HG02840 (cell line): ENCODE results near the gene NFATC2.

Experiments
- ATAC-seq: cut with Tn5 transposase; IDR thresholded peaks from one replicate; pipeline ENCODE4 v1.9.1; 2021; ENCODE audit warnings: mild to moderate bottlenecking, moderate library complexity, moderate number of reproducible peaks; ENCODE audit not compliant: unreplicated experiment, low FRiP score

The NFATC2 gene

GRCh38 chr20:51523276-51524013, 19.1 kb downstream of the NFATC2 start:
- ATAC-seq = no peak

GRCh38 chr20:51522207-51522606, 20.3 kb downstream of the NFATC2 start:
- no peak for ATAC-seq

DNA sequence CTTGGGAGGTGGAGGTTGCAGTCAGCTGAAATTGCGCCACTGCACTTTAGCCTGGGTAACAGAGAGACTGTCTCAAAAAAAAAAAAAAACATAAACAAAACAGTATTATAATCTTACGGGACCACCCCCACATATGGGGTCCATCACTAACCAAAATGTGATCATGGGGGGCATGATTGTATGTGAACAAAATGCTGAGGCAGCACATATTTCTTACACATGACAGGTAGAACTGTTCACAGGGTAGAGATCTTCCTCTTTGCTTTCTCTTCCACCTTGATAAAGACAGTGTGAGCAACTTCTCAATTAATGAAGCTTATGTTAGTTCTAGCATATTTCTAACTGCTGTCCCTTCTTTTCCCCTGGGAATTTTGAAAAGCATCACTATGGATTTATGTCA, 24.7 kb downstream of the NFATC2 start:
- no peak for ATAC-seq

DNA sequence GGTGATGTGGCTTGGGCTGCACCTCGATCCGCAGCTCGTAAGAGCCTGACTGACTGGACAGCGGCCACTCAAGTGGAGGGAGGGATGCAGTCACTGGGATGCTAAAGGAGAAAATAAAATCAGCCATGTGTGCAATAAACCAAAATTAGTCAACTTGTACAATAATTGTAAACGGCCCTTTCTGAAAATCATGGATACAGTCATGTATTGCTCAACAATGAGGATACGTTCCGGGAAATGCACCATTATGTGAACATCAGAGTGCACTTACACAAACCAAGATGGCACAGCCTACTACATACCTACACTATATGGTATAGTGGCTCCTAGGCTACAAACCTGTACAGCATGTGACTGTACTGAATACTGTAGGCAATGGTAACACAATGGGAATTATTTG, 25.7 kb downstream of the NFATC2 start:
- no peak for ATAC-seq

GRCh38 chr20:51514836-51515235, 27.7 kb downstream of the NFATC2 start:
- no peak for ATAC-seq

GRCh38 chr20:51514249-51514648, 28.3 kb downstream of the NFATC2 start:
- no peak for ATAC-seq

DNA sequence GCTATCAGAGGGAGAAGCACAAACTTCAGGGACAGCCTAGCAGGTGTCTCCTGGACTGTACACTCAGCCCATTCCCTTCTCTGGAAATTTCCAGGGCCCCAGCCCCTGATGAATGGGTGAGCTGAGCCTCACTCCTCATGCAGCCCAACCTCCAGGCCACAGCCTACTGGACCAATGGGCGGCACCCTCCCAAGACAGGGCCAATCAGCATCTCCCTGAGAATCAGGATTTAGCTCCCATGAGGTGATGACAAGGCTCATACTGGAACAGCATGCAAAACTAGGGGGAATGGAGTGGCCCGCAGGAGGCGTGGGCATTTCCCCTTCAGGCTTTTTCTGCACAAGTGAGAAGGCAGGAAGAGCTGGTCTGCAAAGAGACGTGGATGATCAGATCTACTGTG, 29.0 kb downstream of the NFATC2 start:
- no peak for ATAC-seq

DNA sequence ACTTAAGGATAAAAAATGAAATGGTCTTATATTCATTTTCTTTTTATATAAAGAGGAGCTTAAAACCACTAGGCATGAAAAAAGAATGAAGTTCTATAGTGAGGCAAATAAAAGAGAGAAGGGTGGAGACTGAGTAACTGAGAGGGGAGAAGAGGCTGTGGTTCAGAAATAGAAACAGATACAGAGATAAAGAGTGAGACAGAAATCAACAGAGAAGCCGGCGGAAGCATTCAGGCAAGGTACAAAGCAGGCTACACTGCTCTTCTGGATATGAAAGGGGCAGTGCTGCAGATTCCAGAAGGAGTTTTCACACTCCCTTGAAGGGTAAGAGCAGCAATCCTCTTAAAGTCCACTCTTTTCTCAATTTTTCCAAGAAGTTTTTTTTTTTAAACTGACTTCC, 29.9 kb downstream of the NFATC2 start:
- ATAC-seq = no peak

GRCh38 chr20:51511861-51512619, 30.5 kb downstream of the NFATC2 start:
- ATAC-seq = no peak

GRCh38 chr20:51510936-51511605, 31.4 kb downstream of the NFATC2 start:
- no peak for ATAC-seq

DNA sequence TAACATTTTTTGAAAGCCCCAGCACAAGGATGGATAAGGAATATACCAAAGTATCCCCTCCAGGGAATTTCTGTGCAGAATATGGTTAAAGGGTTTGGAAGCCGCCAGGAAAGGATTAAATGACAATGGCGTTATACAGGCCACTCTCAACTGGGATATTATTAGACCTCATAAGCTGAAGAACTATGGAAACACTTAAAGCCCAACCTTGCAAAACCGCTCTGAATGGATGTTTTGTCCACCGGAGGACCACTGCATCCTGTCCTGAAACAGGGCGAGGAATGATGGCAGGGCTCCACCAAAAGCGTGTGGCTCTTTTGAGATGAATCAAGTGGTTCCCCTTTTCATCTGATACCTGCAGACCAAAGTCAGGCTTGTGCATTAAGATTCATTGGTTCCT, 32.4 kb downstream of the NFATC2 start:
- ATAC-seq = no peak

DNA sequence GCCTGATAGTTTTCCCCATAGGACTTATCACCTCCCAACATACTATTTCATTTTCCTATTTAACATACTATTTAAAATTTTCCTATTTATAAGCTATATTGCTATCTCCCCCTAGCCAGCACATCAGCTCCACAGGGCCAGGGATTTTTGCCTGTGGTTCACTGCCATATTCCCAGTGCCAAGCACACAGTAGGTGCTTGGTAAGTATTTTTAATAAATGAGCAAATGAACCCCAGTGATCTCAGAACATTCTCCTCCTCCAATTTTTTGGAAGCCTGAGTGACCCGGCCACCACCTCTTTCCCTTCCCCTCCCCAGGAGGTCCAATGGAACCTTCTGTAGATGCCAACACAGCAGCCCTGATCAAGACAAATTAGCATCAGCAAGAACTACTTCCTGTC, 33.3 kb downstream of the NFATC2 start:
- no peak for ATAC-seq

DNA sequence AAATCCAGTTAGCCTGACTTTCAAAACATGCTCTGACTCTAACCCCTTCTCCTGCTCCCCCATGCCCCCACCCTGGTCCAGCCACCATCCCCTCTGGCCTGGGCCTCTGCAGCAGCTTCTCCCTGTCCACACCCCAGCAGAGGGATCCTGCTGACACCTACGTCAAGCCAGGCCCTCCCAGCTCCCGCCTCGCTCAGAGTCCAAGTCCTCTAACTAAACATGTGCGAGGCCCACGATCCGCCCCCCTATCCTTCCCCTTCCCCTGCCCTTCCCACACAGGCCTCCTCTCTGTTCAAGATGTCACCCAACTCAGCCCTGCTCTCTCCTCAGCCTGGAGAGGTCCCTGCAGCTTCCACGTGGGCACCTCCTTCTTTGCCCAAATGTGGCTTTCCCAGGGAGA, 33.7 kb downstream of the NFATC2 start:
- no peak for ATAC-seq

- no peak for ATAC-seq
Observed at GRCh38 chr20:51508158-51508557, 34.4 kb downstream of the NFATC2 start.

DNA sequence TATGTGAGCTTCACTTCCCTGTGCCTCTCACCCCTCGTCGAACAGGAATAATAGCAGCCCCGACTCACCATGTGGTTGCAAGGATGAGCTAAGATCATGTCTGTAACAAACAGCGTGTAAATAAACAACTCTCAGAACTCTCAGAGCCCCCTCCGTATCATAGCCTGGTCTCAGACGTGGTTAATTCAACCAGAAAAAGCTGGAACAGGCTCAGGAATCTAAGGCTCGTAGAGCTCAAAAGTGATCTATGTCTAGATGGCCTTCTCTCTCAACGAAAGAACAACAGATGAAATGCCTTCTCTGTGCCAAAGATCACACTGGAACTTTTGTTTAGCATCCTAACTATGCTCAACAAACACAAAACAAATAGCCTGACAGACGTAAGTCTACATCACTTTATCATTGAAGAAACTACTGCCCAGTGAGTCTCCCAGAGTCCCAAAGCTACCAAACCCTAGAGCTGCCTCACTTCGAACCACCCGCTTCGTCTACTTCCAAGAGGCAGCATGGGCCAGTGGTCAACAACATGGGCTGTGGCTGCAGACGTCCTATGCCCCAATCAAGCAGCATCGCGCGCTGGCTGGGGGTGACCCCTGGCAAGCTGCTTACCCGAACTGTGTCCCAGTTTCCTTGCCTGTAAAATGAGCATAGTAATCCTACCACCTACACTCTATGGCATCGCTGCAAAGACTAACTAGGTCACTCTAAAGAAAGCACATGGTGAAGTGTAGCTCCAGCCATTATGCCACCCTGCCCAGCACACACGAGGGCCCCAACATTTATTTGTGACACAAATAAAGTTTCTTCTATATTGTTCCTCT, 35.1 kb downstream of the NFATC2 start:
- no peak for ATAC-seq

DNA sequence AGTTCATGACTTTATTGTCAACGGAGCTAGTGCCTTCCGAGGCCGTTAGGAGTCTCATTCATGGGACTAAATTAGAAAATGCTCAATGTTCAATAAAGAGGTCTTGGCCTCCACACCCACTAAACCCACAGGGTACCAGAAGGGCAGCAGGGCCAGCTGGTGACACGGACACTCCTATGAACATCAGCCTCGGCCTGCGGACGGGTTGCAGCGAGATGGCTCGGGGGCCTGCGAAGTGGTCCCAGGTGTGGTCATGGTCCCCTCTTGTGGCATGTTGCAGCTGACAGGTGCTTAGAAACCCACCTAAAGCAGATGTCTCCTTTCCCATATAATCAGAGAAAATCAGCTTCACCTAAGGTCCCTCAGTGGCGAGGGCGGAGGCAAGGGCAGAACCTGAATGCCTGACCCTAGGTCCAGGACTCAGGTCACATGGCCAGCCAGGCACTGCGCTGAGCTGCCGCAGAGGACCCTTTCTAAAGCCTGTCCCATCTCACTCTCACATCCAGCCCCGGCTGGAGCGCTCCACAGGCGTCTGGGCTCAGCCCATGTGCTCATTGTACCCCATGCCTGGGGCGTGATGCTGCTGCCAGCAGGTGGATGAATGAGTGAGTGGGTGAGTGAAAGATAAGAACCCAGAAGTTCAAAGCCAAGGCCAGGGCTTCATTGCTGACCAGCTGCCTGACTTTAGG, 35.8 kb downstream of the NFATC2 start:
- ATAC-seq = no peak

DNA sequence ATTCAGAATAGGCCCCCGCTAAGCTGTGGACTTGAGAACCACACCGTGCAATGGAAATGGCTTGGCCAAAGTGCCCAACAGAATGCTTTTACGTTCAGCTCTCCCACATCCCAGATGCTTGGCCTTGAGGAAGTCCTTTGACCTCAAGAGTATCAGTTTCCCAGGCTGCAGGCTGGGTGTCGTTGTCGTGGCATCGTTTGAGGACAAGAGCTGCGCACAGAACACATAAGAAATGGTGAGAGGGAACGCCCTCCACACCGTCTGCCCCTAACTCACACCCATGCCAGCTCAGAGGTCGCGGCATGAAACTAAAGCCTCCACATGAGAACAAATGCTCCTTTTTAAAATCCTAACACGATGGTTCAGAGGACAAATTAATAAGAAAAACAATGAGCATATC, 37.0 kb downstream of the NFATC2 start:
- ATAC-seq = no peak

- no peak for ATAC-seq
Observed at GRCh38 chr20:51503376-51503775, 39.1 kb downstream of the NFATC2 start.

GRCh38 chr20:51500936-51501335, 41.6 kb downstream of the NFATC2 start:
- no peak for ATAC-seq

GRCh38 chr20:51500311-51500710, 42.2 kb downstream of the NFATC2 start:
- ATAC-seq = peak; percentile 49
